ENCODE measurements around the gene ARMC5.
"Not testable (repeated sequence)": the region's sequence is repeated elsewhere in the genome, so short reads cannot be mapped to it uniquely, and the experiment has no call there.

Gene ARMC5, protein sequence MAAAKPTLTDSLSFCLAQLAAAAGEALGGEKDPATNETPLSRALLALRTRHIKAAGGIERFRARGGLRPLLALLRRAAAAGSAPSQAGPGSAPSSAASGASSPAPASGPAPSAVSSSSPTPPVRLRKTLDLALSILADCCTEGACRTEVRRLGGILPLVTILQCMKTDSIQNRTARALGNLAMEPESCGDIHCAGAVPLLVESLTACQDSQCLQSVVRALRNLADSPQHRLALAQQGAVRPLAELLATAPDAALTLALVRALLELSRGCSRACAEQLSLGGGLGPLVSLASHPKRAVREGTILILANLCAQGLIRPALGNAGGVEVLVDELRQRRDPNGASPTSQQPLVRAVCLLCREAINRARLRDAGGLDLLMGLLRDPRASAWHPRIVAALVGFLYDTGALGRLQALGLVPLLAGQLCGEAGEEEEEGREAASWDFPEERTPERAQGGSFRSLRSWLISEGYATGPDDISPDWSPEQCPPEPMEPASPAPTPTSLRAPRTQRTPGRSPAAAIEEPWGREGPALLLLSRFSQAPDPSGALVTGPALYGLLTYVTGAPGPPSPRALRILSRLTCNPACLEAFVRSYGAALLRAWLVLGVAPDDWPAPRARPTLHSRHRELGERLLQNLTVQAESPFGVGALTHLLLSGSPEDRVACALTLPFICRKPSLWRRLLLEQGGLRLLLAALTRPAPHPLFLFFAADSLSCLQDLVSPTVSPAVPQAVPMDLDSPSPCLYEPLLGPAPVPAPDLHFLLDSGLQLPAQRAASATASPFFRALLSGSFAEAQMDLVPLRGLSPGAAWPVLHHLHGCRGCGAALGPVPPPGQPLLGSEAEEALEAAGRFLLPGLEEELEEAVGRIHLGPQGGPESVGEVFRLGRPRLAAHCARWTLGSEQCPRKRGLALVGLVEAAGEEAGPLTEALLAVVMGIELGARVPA

DNA sequence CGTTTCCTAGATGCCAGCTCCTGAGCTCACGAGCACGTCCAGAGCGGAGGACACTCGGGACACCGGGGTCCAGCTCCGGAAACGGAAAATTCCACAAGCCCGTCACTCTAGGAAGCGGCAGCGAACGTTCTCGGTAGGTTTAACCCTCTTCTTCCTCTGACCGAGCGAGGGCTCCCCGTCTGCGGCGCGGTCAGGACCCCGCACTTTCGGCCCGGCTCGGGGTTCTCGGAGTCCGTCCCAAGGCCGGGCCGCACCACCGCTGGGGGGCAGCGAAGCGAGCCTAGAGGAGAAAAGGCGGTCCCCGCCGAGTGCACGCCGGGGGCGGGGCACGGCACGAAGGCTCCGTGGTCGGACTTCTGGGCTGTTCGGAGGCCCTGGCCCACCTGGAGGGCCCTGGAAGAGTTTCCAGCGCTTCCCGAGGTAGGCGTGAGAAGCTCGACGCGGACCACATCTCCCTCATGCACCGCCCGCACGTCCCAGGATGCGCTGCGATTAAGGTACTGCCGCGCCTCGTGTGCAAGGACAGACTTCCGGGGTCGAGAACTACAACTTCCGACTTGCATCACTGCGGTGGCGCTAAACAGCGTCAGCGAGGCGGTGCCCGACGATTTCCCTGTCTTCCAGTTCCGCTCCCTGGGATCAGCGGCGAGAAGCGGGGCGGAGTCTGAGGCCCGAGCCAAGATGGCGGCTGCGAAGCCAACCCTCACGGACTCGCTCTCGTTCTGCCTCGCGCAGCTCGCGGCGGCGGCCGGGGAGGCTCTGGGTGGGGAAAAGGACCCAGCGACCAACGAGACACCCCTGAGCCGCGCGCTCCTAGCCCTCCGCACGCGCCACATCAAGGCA, at the start of gene ARMC5:
Gene ARMC5, plus strand, starts transcription at position 658 of the 843 bp plus-strand sequence. Its CDS starts 24 bp downstream, at position 682.
- peak; percentile 96 for DNase-seq

DNA sequence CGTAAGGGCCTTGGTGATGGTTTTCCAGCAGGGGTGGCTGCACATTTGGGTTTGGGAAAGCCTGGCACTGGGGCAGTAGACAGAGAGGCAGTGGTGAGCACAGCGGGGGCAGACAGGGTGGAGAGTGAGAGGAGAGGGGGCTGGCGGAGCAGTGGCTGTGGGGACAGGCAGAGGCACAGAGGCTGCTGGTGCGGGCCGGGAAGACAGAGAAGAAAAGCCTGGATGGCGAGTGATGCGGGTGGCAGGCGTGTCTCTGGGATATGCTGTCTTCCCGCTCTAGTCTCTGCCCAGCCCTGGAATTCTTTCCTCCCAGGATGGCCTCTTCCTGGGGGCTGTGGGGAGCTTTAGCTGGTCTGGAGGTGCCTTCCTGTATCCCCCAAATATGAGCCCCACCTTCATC, 49.2 kb upstream of the ARMC5 start:
- no peak for DNase-seq

DNA sequence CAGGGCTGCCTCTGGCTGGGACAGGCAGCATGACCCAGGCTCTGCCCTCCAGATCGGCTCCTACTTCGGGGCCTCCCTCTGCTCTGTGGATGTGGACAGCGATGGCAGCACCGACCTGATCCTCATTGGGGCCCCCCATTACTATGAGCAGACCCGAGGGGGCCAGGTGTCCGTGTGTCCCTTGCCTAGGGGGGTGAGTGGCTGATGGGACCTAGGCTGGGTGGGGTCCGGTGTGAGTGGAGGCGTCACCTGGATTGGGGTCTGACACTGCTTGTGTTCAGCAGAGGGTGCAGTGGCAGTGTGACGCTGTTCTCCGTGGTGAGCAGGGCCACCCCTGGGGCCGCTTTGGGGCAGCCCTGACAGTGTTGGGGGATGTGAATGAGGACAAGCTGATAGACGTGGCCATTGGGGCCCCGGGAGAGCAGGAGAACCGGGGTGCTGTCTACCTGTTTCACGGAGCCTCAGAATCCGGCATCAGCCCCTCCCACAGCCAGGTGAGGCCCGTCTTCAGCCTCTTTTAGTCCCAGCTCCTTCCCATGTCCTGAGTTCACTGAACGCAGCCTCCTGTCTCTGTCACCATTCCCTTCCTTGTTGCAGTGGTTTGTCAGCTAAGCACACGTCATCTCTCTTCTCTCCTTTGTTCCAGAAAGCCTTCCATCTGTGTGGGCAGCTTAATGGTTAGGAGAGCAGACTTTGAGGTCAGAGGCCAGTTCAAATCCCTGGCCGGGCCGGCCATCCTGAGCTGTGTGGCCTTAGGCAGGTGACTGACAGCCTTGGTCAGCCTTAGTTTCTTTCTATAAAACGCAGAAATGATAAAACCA, 48.1 kb upstream of the ARMC5 start:
- DNase-seq, result no peak

DNA sequence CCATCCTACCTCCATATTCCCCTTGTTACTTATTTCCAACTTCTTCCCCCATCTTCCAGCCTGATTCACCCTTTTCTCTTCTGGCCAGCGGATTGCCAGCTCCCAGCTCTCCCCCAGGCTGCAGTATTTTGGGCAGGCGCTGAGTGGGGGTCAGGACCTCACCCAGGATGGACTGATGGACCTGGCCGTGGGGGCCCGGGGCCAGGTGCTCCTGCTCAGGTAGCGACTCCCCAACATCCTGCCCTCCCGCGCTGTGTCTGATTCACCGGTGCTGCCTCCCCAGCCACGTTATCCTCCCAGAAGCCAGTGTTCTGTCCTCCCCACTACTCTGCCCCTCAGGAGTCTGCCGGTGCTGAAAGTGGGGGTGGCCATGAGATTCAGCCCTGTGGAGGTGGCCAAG, 46.6 kb upstream of the ARMC5 start:
- no peak for DNase-seq

DNA sequence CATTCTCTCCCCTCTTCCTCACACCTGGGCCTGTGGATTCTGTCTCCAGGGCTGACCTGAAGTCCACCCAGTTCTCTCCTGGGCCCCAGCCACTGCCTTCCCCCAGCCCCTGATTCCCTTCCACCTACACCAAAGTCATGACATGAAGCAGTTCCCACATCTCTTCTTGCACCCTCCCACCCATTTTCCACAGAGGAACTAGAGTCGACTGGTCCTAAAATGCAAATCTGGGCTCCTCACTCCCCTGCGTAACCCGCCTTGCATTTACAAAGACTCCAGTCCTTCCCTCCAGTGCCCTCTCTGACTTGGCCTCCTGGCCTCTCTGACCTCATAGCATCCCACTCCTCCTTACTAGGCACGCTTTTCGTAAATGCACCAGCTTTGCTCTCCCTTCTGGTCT, 45.9 kb upstream of the ARMC5 start:
- no peak for DNase-seq

DNA sequence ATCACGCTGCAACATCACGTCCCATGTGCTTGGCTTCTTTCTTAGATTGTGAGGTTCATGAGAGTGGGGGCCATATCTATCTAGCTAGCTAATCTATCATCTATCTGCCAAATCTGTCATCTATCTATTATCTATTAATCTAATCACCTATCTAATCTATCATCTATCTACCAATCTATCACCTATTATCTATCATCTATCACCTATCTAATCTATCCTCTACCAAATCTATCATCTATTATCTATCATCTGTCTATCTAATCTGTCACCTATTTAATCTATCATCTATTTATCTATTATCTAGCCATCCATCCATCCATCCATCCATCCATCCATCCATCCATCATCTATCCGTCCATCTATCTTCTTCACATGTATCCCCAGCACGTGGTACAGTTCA, 45.4 kb upstream of the ARMC5 start:
- DNase-seq, result no peak

DNA sequence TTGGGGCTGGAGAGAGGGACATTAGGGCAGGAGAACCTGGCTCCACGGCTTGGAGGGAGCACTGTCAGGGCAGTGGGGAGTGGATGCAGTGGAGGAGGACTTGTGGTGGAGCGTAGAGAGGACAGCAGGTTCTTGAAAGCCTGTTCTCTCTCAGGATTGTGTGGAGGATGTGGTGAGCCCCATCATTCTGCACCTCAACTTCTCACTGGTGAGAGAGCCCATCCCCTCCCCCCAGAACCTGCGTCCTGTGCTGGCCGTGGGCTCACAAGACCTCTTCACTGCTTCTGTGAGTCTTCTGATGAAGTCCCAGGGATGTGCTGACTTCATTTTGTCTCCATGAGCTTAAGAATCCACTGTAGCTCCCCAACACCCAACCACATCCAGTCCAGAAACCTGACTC, 44.6 kb upstream of the ARMC5 start:
- no peak for DNase-seq

DNA sequence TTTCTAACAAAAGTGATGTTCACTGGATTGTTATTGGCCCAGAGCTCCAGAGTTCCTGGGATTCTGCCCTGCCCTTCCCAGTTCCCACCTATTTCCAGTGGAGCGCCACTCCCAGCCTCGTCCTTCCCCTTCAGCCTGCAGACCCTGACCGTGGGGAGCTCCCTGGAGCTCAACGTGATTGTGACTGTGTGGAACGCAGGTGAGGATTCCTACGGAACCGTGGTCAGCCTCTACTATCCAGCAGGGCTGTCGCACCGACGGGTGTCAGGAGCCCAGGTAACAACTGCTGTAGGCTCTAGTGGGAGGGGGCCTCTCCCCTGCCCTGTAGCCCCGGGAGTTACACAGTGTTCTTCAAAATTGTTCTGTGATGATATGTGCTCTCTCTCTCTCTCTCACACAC, 42.9 kb upstream of the ARMC5 start:
- no peak for DNase-seq

DNA sequence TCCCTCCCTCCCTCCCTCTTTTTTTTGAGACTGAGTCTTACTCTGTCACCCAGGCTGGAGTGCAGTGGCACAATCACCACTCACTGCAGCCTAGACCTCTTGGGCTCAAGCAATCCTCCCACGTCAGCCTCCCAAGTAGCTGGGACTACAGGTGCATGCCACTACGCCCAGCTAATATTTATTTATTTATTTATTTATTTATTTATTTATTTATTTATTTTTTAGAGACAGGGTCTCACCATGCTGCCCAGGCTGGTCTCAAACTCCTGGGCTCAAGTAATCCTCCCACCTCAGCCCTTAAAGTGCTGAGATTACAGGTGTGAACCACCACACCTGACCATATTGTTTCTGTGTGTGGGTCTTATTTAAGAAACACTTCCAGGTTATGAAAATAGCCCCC, 42.3 kb upstream of the ARMC5 start:
- DNase-seq, result not testable (repeated sequence)

DNA sequence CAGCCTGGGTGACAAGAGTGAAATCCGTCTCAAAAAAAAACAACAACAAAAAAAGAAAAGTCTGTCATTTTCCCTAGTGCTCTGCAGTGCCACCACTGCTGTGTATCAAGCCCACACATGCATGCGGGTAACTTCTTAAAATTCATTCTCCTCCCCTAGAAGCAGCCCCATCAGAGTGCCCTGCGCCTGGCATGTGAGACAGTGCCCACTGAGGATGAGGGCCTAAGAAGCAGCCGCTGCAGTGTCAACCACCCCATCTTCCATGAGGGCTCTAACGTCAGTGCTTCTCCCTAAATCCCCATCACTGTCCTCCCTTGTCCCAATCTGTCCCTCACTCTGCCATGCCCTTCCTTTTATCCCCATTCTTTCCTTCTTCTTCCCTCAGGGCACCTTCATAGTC, 41.4 kb upstream of the ARMC5 start:
- DNase-seq, result no peak

DNA sequence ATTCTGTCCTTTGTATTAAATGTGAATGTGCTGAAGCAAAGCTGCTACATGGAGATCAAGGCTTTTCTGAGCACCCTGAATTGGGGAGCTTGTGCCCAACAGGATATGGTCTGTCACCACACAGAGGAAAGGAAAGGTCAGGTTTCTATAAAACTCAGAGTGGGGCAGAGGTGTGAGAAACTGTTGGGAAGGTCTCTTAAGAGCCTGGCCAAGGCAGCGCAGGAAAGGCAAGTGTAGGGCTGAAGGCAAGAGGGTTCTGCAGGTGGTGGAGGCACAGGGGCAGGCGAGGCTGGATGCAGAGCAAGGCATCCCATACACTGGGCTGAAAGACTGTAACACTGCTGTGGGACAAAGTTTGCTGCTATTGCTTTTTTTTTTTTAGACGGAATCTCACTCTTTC, 39.3 kb upstream of the ARMC5 start:
- DNase-seq, result no peak

DNA sequence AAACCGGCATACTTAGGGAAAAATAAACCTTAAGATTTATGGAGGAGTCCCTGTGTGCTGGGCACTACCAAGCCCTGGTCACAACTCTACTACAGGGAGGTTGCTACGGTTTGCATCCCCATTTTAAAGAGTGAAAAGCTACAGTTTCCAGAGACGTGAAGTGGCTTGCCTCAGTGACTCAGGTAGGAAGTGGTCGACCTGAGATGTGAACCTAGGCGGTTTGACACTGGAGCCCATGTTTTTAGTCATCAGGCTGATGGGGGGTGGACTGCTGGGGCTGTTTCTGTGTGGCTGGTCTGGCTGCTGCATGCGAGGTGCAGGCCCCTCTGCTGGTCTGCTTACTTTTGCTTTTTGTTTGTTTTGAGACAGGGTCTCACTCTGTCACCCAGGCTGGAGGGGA, 37.7 kb upstream of the ARMC5 start:
- no peak for DNase-seq

DNA sequence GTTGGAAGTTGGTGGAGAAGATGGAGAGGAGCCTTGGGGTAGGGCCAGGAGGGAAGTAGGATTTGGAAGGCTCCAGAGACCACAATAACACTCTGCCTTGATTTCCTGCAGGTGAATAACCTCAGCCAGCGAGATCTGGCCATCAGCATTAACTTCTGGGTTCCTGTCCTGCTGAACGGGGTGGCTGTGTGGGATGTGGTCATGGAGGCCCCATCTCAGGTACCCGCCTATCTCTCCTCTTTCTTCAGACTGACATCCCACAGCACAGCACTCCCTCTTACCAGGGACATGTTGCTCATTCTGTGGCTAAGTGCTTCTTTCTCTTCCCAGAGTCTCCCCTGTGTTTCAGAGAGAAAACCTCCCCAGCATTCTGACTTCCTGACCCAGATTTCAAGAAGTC, 36.1 kb upstream of the ARMC5 start:
- no peak for DNase-seq

DNA sequence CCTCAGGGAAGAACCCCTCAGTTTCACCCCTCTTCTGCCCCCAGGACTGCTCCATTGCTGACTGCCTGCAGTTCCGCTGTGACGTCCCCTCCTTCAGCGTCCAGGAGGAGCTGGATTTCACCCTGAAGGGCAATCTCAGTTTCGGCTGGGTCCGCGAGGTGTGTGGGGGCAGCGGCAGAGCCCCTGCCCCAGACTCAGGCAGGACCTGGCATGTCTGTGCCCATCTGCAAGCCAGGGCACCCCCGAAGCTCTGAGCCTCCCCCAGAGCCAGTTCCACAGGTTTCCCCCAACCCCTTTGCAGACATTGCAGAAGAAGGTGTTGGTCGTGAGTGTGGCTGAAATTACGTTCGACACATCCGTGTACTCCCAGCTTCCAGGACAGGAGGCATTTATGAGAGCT, 35.5 kb upstream of the ARMC5 start:
- no peak for DNase-seq

DNA sequence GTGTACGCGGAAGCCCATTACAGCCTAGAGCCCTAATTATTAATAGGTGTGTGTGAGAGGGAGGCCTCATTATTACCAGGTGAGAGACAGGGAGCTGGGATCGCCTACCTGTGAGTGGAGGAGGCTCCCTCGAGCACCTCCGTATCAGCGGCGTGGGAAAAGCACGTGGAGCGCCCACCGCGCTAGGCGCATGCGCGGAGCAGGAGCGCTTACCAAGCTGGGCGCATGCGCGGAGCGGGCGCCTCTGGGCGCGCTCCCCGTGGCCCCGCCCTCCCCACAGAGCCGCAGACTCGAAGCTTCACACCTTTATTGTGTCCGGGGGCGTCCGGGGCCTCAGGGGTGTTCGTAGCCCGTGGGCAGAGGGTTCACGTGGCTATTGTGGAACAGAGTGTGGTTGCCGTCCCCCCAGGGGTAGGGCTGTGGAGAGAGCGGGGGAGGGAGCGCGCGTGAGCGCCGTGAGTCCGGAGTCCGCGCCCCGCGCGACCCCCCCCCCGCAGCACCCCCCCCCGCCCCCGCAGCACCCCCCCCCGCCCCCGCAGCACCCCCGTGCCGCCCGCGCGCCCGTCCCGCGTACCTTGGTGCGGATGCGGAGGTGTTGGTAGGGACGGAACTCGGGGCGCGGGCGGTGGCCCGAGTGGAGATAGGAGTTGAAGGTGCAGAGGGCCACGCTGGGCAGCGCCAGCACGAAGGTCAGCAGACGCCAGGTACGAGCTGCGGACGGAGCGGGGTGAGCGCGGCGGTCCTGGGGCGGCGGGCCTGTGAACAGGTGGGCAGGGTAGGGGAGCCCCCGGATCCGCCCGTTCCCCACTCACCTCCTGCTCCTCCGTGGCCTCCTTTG, 31.6 kb upstream of the ARMC5 start:
- peak; percentile 20 for DNase-seq

DNA sequence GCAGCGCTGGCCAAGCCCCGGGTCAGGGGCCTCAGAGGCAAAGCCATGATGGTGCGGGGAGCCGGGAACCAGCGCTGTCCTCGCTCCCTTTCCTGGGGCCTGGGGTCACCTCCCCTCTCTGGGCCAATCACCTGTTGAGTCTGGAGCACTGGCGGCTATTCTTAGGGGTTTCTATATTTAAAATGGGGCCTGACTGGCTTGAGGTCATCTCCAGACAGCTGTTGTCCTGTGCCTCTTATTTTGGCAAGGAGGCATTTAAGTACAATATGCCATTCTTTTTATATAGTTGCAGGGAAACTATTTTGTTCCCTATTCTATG, 31.1 kb upstream of the ARMC5 start, which contains the start of gene COX6A2:
Gene COX6A2, minus strand, starts transcription at position 82 of the 319 bp plus-strand sequence. Its CDS starts 35 bp downstream, at position 47.
- no peak for DNase-seq

DNA sequence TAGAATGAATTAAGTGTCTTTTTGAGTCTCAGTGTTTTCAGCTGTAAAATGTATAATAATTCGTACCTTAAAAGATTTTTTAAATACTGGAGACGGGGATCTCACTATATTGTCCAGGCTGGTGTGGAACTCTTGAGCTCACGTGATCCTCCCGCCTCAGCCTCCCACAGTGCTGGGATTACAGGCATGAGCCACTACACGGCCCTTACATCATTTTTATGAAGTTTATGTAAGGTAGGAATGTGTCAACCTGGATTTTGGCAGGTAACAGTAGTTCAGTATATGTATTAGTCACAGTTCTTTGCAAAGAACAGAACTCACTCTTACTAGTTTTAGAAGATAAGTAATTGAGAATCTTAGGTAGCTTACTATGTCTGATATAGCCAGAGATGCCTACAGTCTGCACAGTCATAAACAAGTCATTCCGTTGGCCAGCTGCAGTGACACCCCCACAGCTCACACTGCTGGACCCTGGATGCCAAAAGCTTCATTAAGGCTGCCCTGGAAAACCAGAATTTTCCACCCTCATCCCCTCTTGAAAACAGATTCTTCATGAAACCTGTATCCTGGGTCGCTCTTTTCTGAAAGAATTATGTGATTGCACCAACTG, 30.6 kb upstream of the ARMC5 start:
- DNase-seq, result no peak

DNA sequence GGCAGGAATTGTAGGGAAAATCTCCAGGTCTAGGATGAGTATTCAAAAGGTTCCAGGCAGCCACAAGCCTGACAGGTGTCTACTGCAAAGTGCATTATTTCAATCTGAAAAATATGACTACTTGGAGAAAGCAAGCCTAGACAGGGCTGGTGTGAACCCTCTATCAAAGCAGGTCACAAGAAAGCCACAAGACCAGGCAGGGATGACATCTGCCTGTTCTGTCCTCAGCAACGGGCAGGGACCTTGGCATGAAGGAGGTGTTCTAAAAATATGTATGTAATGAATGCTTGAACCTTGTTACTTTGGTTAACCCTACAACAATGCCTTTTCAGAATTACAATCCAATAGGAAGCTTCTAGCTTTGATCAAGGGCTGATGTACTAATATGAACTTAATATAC, 30.0 kb upstream of the ARMC5 start:
- DNase-seq, result no peak

DNA sequence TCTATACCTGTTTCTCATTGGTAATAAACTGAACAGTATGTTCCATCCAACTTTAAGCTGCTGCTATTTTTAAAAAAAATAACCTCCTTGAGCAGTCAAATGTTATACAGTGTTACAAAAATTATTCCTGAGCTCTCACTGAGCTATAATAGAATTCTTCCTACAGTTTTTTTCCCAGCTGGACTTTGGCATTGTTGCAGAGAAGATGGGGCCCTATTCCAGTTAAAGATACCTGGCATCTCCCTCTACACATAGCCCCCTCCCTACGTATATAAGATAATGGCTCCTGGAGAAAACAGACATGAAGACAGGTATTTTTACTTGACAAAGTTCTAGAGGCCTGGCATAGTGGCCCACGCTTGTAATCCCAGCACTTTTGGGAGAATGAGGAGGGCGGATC, 29.5 kb upstream of the ARMC5 start:
- no peak for DNase-seq

DNA sequence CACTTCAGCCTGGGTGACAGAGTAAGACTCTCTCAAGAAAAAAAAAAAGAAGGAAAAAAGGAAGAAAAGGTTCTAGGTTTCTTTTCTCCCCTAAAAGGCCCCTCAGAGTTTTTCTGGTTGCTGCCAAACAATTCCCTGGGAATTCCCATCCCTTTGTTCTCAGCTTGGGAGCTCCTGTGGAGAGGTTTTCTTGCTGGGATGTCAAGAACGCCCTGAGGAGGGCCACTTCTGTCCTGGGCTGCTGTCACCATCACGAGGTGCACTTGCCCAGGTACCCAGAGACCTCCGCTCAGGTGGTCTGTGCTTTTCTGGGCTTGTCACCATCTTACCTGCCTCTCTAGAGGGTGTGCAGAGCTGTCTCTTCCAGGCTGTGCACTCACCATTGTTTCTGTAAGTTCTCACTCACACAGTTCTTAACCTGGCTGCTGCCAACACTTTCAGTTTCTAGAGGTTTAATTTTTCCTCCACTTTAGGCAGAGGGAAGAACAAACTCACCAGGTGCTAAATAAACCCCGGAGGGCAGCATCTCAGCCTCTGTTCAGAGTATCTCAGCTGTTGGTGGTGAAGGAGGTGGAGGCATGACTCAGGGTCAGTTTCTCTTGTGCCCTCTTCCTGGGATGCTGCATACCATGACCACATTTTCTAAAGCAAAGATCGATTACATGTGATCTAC, 28.8 kb upstream of the ARMC5 start:
- DNase-seq, result no peak

Measured in NCI-H2171 (cell line).